ENCODE results near the gene HEXIM1.

Gene HEXIM1

DNA sequence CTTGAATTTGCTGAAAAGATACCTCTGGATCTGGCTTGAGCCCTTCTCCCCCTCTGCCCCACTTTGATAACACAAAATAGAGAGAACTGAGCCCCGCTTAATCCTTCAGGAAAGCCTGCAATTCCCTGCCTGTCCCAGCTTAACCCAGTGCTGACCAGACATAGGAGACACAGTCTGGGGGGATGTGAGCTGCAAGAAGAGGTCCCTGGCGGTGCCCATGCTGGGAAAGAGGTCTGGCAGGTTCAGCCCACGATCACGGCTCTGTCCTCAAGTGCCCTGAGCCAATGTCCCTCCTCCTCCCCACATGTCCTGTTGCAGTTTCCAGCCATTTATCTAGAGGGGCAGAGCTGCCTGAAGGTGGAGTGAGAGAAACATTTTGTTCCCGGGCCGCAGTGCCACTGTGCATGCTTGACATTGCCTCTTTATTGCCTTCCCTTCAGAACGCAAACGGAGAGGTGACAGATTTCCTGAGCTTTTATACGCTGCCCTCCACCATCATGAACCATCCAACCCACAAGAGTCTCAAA lies 44.9 kb upstream of the HEXIM1 start:
- DNase-seq = no peak
- Histone ChIP-seq H3K36me3 (peaks cover 85% of the 10 kb centered on the region), H3K4me1 (no peaks in the 10 kb centered on the region), H3K27me3 (no peaks in the 10 kb centered on the region), H3K4me3 (ENCODE audit: low read depth, low read length) (no peak overlapping the region), H3K9me3 (no peaks in the 10 kb centered on the region)
- TF ChIP-seq, protein P1, sequence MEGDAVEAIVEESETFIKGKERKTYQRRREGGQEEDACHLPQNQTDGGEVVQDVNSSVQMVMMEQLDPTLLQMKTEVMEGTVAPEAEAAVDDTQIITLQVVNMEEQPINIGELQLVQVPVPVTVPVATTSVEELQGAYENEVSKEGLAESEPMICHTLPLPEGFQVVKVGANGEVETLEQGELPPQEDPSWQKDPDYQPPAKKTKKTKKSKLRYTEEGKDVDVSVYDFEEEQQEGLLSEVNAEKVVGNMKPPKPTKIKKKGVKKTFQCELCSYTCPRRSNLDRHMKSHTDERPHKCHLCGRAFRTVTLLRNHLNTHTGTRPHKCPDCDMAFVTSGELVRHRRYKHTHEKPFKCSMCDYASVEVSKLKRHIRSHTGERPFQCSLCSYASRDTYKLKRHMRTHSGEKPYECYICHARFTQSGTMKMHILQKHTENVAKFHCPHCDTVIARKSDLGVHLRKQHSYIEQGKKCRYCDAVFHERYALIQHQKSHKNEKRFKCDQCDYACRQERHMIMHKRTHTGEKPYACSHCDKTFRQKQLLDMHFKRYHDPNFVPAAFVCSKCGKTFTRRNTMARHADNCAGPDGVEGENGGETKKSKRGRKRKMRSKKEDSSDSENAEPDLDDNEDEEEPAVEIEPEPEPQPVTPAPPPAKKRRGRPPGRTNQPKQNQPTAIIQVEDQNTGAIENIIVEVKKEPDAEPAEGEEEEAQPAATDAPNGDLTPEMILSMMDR (IDR thresholded peaks at IDR 0.05; ENCODE audit: low read depth, low read length) = no peak

DNA sequence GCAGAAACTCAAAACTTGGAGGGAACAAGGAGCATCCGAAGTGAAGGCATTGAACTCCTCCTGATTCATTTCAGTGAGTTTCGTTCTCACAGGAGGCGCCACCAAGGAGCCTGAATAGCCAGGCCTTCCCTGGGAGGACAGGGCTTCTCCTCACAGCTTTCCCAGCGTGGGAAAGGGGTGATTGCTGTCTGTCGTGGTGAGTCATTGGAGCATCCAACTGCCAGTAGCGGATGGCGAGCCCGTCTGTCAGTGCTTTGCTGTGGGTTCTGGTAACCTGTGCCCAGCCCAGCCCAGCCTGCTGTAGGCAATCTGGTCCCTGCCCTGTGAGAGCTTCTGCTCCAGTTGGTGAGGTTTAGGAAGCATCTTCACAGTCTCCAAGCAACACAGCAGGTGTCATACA lies 44.2 kb upstream of the HEXIM1 start:
- Histone ChIP-seq H3K4me3 (ENCODE audit: low read depth, low read length) (no peak overlapping the region), H3K36me3 (peaks cover 85% of the 10 kb centered on the region), H3K9me3 (no peaks in the 10 kb centered on the region), H3K27me3 (no peaks in the 10 kb centered on the region), H3K4me1 (no peaks in the 10 kb centered on the region)
- no peak for DNase-seq
- TF ChIP-seq, protein P1 (IDR thresholded peaks at IDR 0.05; ENCODE audit: low read depth, low read length) = no peak

DNA sequence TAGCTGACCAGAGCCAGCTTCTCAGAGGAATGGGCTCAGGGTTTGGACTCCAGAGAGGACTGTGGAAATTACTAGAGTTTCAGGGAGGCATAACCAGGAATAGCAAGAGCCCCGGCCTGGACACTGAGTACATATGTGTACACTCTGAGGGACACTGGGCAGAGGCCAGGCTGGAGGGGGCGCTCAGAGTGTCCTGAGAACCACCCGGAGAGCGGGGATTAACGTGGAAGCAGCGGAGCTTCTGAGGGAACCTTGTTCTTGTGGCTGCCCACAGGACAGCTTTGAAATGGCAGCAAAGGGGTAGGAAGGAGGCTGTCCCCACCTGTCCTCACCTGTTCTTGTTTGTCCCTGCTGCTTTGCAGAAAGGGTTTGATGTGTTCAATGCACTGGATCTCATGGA lies 43.8 kb upstream of the HEXIM1 start:
- Histone ChIP-seq H3K27me3 (no peaks in the 10 kb centered on the region), H3K9me3 (no peaks in the 10 kb centered on the region), H3K36me3 (peaks cover 85% of the 10 kb centered on the region), H3K4me1 (no peaks in the 10 kb centered on the region), H3K4me3 (ENCODE audit: low read depth, low read length) (no peak overlapping the region)
- TF ChIP-seq, protein P1 (IDR thresholded peaks at IDR 0.05; ENCODE audit: low read depth, low read length) = no peak
- DNase-seq = no peak

DNA sequence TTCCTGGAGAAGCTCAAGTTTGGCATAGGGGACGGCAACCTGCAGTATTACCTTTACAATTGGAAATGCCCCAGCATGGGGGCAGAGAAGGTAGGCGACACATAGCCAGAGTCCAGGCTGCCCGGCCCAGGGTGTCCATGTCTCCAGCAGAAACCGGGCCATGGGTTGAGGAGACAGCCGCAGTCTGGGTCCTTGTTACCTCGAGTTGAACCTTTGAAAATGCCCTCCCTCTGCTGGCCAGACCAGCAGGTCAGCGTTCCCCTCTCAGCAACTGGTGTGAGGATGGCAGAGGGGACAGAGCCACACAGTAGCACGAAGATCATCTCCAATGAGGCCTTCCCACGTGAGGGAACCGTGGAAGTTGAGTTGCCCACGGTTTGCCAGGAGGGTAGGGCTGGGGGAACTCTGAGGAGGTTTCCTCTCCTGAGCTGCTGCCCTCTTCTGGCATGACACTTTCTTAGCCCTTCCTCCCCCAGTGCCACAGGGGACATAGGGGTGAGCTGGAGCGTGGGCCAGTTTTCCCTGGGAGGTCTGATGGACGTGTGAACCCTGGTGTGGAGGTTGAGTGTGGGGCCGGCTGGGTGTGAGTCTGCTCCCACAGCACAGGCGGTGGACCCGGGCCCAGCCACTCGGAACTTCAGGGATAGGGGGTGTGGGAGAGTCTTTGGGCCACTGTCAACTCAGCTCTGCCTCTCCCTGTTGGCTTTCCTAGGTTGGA lies 43.2 kb upstream of the HEXIM1 start:
- Histone ChIP-seq H3K4me1 (no peaks in the 10 kb centered on the region), H3K36me3 (peaks cover 81% of the 10 kb centered on the region), H3K4me3 (ENCODE audit: low read depth, low read length) (no peak overlapping the region), H3K9me3 (no peaks in the 10 kb centered on the region), H3K27me3 (no peaks in the 10 kb centered on the region)
- TF ChIP-seq, protein P1 (IDR thresholded peaks at IDR 0.05; ENCODE audit: low read depth, low read length) = no peak
- DNase-seq = no peak

DNA sequence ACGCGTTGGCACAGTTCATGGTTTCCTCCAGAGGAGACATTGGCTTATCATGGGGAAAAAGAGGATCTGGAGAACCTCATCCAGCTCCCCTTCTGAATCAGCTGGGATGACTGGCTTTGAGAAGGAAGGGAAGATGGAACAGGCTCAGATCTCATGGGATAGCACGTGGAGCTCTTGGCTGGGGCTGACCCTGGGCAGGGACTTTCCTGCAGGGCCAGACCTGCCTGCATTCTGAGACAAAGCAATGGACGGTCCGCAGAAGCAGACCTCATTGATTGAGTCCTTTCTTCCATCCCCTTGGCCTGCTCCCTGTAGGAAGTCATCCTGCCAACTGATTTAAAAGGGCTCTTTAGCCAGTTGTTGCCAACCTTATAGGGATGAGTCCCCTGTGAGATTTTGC lies 42.2 kb upstream of the HEXIM1 start:
- TF ChIP-seq, protein P1 (IDR thresholded peaks at IDR 0.05; ENCODE audit: low read depth, low read length) = no peak
- H3K27me3 ChIP-seq = no peaks in the 10 kb centered on the region
- no peak for DNase-seq
- H3K36me3 ChIP-seq = peaks cover 73% of the 10 kb centered on the region
- H3K4me1 ChIP-seq = no peaks in the 10 kb centered on the region; the same call in 1 of the 2 replicates
- no peaks in the 10 kb centered on the region for H3K9me3 ChIP-seq
- H3K4me3 ChIP-seq (ENCODE audit: low read depth, low read length) = no peak overlapping the region

DNA sequence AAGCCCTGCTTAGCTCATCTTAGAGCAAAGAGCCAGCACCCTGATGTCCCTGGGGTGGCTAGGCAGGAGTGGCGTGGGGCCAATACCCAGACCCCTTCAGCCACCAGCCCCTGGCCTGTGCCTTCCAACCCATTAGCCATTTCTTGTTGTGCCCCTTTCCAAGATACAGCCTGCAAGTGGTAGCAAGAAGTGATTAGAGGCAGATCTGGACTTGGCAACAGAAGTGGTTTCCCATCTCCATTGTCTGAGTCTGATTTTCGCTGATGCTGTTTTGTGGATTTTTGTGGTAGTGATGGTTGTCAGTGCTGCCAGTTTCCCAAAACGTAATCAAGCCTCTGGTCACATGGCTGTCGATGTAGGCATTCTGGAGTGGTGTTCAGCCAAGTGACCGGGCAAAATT lies 41.7 kb upstream of the HEXIM1 start:
- peaks cover 71% of the 10 kb centered on the region for H3K36me3 ChIP-seq
- TF ChIP-seq, protein P1 (IDR thresholded peaks at IDR 0.05; ENCODE audit: low read depth, low read length) = no peak
- DNase-seq = no peak
- no peak overlapping the region for H3K4me3 ChIP-seq (ENCODE audit: low read depth, low read length)
- H3K4me1 ChIP-seq = no peaks in the 10 kb centered on the region; the same call in 1 of the 2 replicates
- no peaks in the 10 kb centered on the region for H3K27me3 ChIP-seq
- H3K9me3 ChIP-seq = no peaks in the 10 kb centered on the region

Data from BE2C (cell line).